Stimulated activated CD8-positive, alpha-beta memory T cell treated with anti-CD3 and anti-CD28 coated beads, Interleukin-4, amount 100 ng/mL, for 48 hours (primary cell): Measurements from ENCODE around the gene XYLT1.

ENCODE experiments used
- DNase-seq: peaks from one replicate; pipeline ENCODE4 v3.0.0-alpha.2; 2020

Gene XYLT1

GRCh38 chr16:17454162-17454730 lies 16.5 kb downstream of the XYLT1 start:
- no peak for DNase-seq

GRCh38 chr16:17453364-17454038 lies 17.3 kb downstream of the XYLT1 start:
- DNase-seq = no peak

GRCh38 chr16:17452922-17453321 lies 17.8 kb downstream of the XYLT1 start:
- DNase-seq = no peak

GRCh38 chr16:17451843-17452242 lies 18.9 kb downstream of the XYLT1 start:
- DNase-seq = no peak

DNA sequence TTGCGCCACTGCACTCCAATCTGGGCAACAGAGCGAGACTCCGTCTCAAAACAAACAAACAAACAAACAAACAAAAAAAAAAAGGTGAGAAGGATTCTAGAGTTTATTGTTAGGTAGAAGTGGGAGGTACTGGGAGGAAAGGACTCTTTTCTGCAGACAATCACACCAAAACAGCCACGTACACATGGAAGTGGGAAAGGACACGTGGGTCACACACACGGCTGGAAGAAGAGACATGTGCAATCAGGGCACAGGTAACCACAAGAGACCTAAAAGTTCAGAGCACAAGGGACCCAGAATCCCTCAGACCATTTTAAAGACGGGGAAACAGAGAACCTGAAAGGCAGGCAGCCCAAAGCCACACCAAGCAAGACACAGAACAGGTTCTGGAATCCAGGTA lies 20.5 kb downstream of the XYLT1 start:
- no peak for DNase-seq

GRCh38 chr16:17448640-17449638 lies 21.8 kb downstream of the XYLT1 start:
- DNase-seq = peak; percentile 38

DNA sequence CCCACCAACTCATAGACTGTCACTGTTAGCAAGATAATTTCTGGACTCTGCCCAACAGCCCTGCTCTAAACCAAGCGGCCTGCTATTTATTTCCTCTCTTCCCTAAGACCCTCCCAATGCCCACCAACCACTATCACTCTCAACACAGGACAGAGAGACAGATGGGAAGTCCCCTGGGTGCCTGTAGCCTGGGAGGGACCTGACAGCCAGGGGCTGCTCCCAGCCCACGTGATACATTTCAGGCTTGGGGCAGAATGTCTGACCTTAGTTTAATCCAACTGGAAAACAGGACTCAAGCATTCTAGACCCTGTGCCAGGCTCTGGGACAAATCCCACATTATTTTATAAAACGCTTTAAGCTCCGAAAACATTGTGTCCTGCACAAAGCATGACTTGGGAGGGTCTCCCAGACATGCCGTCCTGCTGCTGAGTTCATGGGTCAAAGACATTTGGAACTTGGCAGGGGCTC lies 23.6 kb downstream of the XYLT1 start:
- no peak for DNase-seq

DNA sequence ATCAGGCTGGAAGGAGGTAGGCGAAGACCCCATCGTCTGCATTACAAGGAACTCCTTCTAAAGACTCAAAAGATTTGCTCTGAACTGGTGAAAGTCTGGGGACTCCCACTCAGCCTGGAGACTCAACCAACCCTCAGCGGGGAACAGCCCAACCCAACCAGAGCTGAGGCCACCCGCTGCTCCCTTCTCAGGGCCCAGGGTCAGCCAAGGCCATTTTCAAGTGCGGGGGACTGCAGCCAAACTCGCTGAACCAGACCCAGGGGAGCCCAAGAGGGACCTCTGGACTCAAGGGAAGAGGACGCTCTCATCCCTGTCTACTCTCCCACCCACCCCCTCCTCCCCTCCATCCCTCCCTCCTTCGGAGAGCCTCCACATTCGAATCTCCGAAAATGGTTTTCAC lies 24.1 kb downstream of the XYLT1 start:
- no peak for DNase-seq

GRCh38 chr16:17445421-17445820 lies 25.3 kb downstream of the XYLT1 start:
- DNase-seq = no peak

GRCh38 chr16:17444658-17445057 lies 26.1 kb downstream of the XYLT1 start:
- no peak for DNase-seq

- no peak for DNase-seq
These were observed 30.6 kb downstream of the XYLT1 start for GRCh38 chr16:17440131-17440530.

DNA sequence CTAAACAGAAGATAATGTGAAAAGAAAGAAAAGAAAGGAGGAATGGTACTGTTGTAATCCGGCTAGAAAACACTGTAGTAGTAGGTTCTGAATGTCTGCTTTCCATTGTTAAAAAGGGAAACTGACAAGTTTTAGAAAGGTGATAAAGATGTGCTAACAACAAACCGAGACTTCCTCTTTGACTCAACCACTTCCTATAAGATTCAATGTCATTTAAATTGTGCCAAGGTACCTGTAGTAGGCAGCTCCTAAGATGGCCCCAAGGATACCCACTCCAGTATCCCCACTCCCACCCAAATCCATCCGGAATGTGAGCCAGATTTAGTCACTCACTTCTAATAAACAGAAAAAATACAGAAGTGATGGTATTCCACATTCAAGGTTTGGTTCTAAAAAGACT lies 31.2 kb downstream of the XYLT1 start:
- DNase-seq = no peak

DNA sequence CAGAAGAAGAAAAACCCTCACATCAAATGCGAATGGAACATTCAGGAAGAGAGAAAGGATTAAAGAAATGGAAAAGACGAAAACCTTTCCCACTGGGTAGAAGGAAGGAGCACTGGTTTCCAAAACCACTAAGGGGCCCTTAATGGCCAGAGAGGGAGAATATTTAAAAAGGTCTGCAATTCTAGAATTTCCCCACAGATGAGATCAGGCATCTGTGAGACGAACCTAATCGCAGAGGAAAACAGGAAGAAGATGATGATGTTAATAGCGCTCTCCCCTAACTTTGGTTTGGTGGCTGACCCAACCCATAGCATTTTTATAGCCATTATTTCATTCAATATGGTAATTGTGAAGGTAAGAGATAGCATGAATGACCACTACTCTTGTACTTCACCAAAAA lies 32.8 kb downstream of the XYLT1 start:
- DNase-seq = no peak

DNA sequence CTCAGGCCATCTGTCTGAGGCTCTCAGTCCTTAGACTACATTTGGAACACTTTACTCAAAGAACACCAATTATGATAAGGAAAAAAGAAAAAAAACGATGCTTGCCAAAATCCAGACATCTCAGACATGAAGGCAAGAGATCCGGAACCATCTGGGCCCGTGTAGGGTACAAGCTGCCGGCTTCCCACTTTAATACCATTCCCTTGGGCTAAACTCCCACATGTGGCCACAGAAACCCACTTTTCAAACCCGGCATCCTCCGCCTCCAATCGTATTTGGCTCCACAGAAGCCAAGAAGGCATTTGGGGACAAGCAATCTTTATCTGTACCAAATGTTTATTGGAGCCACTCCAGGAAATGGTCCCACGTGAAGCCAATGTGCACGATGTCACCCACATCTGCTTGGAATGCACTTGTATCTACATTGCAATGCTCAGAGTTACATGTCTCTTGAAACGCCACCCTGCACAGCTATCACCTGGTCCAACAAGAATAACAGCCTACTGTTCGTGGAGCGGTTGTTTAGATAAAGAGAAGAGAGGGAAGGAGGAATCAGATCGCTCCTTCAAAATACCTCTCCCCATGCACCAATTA lies 33.5 kb downstream of the XYLT1 start:
- no peak for DNase-seq

DNA sequence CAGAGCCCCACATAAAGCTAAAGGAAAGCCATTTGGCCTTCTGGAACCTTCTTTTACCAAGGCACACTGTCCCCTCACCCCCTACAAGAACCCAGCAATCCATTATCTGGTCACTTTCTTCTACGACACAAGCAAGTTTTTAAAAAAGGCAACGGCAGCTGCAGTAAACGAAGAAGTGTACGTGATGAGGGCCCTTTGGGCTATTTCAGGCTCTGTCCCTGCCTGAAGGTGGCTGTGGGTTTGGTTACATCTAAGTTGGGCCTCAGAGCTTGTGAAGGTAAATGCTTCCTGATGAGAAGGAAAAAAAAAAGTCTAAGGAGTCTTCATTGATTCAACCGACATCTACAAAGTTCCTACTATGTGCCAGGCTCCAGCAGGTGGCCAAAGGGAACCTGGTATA lies 35.4 kb downstream of the XYLT1 start:
- DNase-seq = no peak

DNA sequence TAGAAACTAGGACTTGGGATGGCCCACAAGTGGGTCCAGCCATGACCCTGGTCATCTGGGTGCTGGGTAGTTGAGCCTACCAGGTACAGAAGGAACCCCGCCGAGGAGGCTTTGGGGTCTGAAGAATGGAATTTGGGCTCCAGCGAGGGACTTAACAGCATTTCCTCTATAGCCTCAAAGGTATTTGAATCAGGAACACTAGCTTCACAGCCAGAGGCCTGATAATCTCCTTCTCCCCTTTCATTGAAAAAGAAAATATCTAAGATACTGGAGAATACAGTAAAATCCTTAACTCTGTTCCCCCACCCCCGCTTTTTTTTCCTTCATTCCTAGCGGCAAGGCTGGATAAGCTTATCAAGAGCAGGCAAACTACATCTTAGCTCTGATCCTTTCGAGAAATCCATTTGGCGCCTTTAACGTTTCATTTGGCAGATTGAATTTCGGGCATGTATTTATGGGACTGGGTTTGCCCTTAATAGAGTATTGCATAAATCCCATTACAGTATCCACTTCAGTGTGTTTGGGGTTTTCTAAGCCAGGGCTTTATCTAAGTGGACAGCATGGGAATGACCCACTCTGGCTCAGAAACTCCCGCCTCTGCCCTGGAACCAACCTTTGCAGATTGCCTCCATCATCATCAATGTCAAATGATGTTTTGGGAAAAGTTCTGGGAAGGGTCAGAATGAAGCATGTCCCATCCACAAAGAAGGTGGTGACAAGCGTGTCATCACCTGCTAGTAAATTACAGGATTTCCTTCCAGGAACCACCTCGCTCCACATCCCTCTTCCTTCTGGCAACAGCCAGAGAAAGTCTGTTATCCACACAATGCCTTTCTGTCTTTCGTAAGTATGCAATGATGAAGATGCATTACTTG lies 36.9 kb downstream of the XYLT1 start:
- no peak for DNase-seq

DNA sequence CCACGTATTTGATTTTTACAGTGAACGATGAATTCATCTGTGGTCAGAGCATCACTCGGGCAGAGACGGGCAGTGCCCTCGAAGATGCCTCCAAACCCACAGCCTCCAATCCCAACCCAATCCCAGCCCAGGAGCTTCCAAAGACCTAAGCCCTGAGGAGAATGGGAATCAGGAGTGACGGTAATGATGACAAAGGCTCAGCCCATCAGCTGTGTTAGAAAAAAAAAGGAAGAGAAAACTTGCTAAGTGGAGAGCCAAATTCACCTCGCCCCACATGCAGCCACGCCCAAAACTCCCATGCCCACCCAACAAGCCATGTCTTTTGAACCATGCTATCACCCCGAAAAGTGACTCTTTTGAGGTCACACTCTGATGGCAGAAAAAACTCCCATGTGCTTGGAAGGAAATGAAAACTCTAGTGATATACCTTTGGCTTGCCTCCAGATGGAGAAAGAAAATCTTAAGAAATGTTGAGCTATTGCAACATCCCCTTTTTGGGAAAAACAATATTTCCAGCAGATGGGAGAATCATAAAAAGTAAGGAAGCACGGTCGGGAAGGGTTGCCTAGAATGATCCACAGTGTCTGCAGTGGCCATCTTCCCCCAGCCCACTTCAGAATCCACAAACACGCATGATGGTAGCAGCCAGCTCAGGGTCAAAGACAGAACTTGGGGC lies 37.7 kb downstream of the XYLT1 start:
- no peak for DNase-seq

- no peak for DNase-seq
These were observed 38.7 kb downstream of the XYLT1 start for GRCh38 chr16:17431968-17432625.

DNA sequence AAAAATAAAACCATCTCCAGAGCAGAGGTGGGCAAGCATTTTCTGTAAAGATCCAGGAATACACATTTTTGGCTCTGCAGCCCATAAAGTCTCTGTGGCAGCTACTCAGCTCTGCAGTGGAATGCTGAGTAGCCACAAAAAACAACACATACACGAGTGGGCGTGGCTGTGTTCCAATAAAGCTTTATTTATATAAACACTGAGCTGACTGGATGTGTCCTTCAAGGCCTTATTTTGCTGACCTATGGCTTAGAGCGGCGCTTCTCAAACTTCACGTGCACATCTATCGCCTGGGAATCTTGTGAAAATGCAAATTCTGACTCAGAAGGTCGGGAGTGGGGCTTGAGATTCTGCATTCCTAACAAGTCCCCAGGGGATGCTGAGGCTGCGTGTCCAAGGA lies 39.7 kb downstream of the XYLT1 start:
- DNase-seq = no peak

- DNase-seq = no peak
These were observed 44.3 kb downstream of the XYLT1 start for GRCh38 chr16:17426451-17426850.

GRCh38 chr16:17424771-17425170 lies 46.0 kb downstream of the XYLT1 start:
- no peak for DNase-seq
